Measurements from ENCODE around the gene AP3B1. TPM values are rescaled to one million over a fixed set of nuclear protein-coding genes. Genes with fewer than 3 reads are reported as not detected.

The AP3B1 gene
- total and polyA plus RNA-seq, 2 of the 8 experiments (the other 6 are each of a cell fraction or from before 2014, with no cell fraction given) = 45.8 to 48.3 TPM

GRCh38 chr5:78283802-78284201 lies 10.7 kb downstream of the AP3B1 start (continued):
- TF ChIP-seq CHD2 (IDR thresholded peaks at IDR 0.05; ENCODE audit: low read length) (no peak), ASH2L (IDR thresholded peaks at IDR 0.05; ENCODE audit: low read length) (no peak), SP2 (IDR thresholded peaks at IDR 0.05; ENCODE audit: low read length) (no peak)

Measured in H1 (cell line).